Thyroid gland (tissue), 4 donors: ENCODE results near the gene SEMA5A.

ENCODE experiments used
- POLR2A ChIP-seq, 2 donors: fragments of 450-650 bp; IDR thresholded peaks; one replicate each; pipeline ENCODE4 v1.6.1; 2017; ENCODE audit warnings: antibody characterized with exemption in 2 of 2, mild to moderate bottlenecking in 2 of 2, moderate library complexity in 1 of 2
- TF ChIP-seq, protein P1 (sequence below), 6 experiments: fragments of 200-600 bp in 3 of 6; fragments of 450-650 bp in 3 of 6; sonication (generic) in 3 of 6; IDR thresholded peaks; one replicate each; pipeline ENCODE4 v1.5.1; 2016 to 2019; ENCODE audit warnings: antibody characterized with exemption in 6 of 6, mild to moderate bottlenecking in 2 of 6, inconsistent platforms in 1 of 6, moderate library complexity in 1 of 6

DNA sequence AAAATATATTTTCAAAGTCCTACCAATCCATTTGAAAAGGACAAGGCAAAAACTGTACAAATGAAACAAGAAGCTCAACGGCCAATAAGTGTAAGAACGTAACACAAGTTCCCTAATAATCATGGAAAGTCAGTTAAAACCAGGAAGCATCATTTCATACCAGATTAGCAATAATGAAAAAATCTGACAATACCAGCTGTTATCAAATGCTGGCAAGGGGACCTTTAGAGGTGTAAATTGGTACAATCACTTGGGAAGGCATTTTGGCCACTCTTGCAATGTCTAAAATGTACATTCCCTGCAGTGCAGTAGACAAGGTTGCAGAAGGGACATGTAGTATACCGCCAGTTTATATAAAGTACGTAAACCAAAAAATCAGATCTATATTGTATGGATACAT is 10.1 kb upstream of the SEMA5A start:
- TF ChIP-seq, protein P1, sequence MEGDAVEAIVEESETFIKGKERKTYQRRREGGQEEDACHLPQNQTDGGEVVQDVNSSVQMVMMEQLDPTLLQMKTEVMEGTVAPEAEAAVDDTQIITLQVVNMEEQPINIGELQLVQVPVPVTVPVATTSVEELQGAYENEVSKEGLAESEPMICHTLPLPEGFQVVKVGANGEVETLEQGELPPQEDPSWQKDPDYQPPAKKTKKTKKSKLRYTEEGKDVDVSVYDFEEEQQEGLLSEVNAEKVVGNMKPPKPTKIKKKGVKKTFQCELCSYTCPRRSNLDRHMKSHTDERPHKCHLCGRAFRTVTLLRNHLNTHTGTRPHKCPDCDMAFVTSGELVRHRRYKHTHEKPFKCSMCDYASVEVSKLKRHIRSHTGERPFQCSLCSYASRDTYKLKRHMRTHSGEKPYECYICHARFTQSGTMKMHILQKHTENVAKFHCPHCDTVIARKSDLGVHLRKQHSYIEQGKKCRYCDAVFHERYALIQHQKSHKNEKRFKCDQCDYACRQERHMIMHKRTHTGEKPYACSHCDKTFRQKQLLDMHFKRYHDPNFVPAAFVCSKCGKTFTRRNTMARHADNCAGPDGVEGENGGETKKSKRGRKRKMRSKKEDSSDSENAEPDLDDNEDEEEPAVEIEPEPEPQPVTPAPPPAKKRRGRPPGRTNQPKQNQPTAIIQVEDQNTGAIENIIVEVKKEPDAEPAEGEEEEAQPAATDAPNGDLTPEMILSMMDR (IDR thresholded peaks at IDR 0.05) = no peak
- TF ChIP-seq POLR2A (IDR thresholded peaks at IDR 0.05) = no peak
